Fibroblast of lung (primary cell): ENCODE results near the gene MAP3K1. TPM values are rescaled to one million over a fixed set of nuclear protein-coding genes. Genes with fewer than 3 reads are reported as not detected.

Experiments used
- DNase-seq, 2 donors: peaks; one replicate each; pipeline versions ENCODE4 v3.0.0 to v3.0.0-alpha.2; 2010; ENCODE audit warnings: low read depth in 2 of 2
- H2AFZ ChIP-seq: 2 replicates; pipeline ENCODE4 v1.5.1; 2012; ENCODE audit warnings: low read length, control low read depth, inconsistent platforms
- H3K27ac ChIP-seq: 2 replicates; pipeline ENCODE4 v1.5.1; 2011; ENCODE audit warnings: low read length, control low read depth; ENCODE audit not compliant: insufficient read depth
- H3K27me3 ChIP-seq: 2 replicates; pipeline ENCODE4 v1.5.1; 2011; ENCODE audit warnings: mild to moderate bottlenecking, low read length; ENCODE audit not compliant: control insufficient read depth, insufficient read depth
- H3K36me3 ChIP-seq: 2 replicates; pipeline ENCODE4 v1.5.1; 2011; ENCODE audit warnings: low read length; ENCODE audit not compliant: control insufficient read depth, insufficient read depth
- H3K4me1 ChIP-seq: 2 replicates; pipeline ENCODE4 v1.5.1; 2011; ENCODE audit warnings: low read length; ENCODE audit not compliant: control insufficient read depth, insufficient read depth; ENCODE audit errors: extremely low read depth
- H3K4me2 ChIP-seq: 2 replicates; pipeline ENCODE4 v1.5.1; 2011; ENCODE audit warnings: low read length, control low read depth; ENCODE audit not compliant: insufficient read depth; ENCODE audit errors: extremely low read depth
- H3K4me3 ChIP-seq, 4 experiments: fragments of 200-600 bp in 1 of 4; sonication (generic) in 1 of 4; replicated peaks in 1 of 4; 2 replicates each; pipeline ENCODE4 v1.5.1; 2011 to 2016; ENCODE audit warnings: low read length in 4 of 4, low read depth in 3 of 4, mild to moderate bottlenecking in 3 of 4, control low read depth in 2 of 4, inconsistent platforms in 1 of 4, mixed read lengths in 1 of 4; ENCODE audit not compliant: insufficient read depth in 1 of 4; ENCODE audit errors: control extremely low read depth in 1 of 4
- H3K79me2 ChIP-seq: 2 replicates; pipeline ENCODE4 v1.5.1; 2012; ENCODE audit warnings: mild to moderate bottlenecking, low read length, inconsistent platforms; ENCODE audit not compliant: control insufficient read depth, insufficient read depth
- H3K9ac ChIP-seq: 2 replicates; pipeline ENCODE4 v1.5.1; 2011; ENCODE audit warnings: mild to moderate bottlenecking, low read length, control low read depth; ENCODE audit not compliant: insufficient read depth
- H3K9me3 ChIP-seq: 2 replicates; pipeline ENCODE4 v1.5.1; 2012; ENCODE audit warnings: low read depth, low read length; ENCODE audit not compliant: control insufficient read depth, insufficient read depth
- H4K20me1 ChIP-seq: 2 replicates; pipeline ENCODE4 v1.5.1; 2011; ENCODE audit warnings: low read length; ENCODE audit not compliant: control insufficient read depth, insufficient read depth; ENCODE audit errors: extremely low read depth
- CTCF ChIP-seq, 2 donors: IDR thresholded peaks in 1 of 2; conservative IDR thresholded peaks in 1 of 2; 1 replicate in 1 of 2; 2 replicates in 1 of 2; pipeline ENCODE4 v1.5.1; 2011 to 2012; ENCODE audit warnings: low read length in 2 of 2, control low read depth in 1 of 2, inconsistent platforms in 1 of 2, low read depth in 1 of 2, mild to moderate bottlenecking in 1 of 2
- EZH2 ChIP-seq: IDR thresholded peaks from 2 replicates; pipeline ENCODE4 v1.5.1; 2012; ENCODE audit warnings: low read length, control low read depth, mild to moderate bottlenecking; ENCODE audit errors: missing control alignments
- polyA plus RNA-seq, 2 donors: library from polyadenylated mRNA; depleted of rRNA in 1 of 2; stranded (reverse) in 1 of 2; unstranded in 1 of 2; fragments of >200 nt; gene quantifications; 2 replicates each; pipeline ENCODE4 v1.2.1, GENCODE V29; 2011 to 2012; ENCODE audit warnings: missing spikeins in 1 of 2
- total RNA-seq: library from RNA; depleted of rRNA; stranded (reverse); fragments of >200 nt; gene quantifications from 2 replicates; pipeline ENCODE4 v1.2.1, GENCODE V29; 2014

MAP3K1 gene
- total and polyA plus RNA-seq, 2 donors (not counting 1 experiment from before 2014, with no cell fraction given) = 5.3 to 6.8 TPM

- peaks cover 4% of the 10 kb centered on the region for H3K36me3 ChIP-seq
- H2AFZ ChIP-seq = no peak overlapping the region
- H3K9me3 ChIP-seq = no peaks in the 10 kb centered on the region
- no peak overlapping the region for H3K4me3 ChIP-seq
- H3K9ac ChIP-seq = no peak overlapping the region
- no peak overlapping the region for H3K4me2 ChIP-seq
- no peaks in the 10 kb centered on the region for H3K4me1 ChIP-seq
- no peak for DNase-seq
- H4K20me1 ChIP-seq = no peaks in the 10 kb centered on the region
- no peaks in the 10 kb centered on the region for H3K79me2 ChIP-seq
- no peak overlapping the region for H3K27ac ChIP-seq
- no peak for TF ChIP-seq EZH2
- TF ChIP-seq CTCF (conservative IDR thresholded peaks at IDR 0.05 in 1 of 2, IDR thresholded peaks at IDR 0.05 in 1 of 2; ENCODE audit: low read depth in 1 of 2, low read length in 2 of 2) = no peak
- H3K27me3 ChIP-seq = no peaks in the 10 kb centered on the region
These were observed 78.1 kb downstream of the MAP3K1 start for GRCh38 chr5:56893251-56893951.

- Histone ChIP-seq H3K27me3 (no peaks in the 10 kb centered on the region), H3K4me3 (no peak overlapping the region), H3K36me3 (peaks cover 4% of the 10 kb centered on the region), H3K79me2 (no peaks in the 10 kb centered on the region), H2AFZ (no peak overlapping the region), H3K9me3 (no peaks in the 10 kb centered on the region), H3K4me2 (no peak overlapping the region), H3K9ac (no peak overlapping the region), H4K20me1 (no peaks in the 10 kb centered on the region), H3K27ac (no peak overlapping the region), H3K4me1 (peaks cover 2% of the 10 kb centered on the region)
- no peak for TF ChIP-seq EZH2
- no peak for TF ChIP-seq CTCF (conservative IDR thresholded peaks at IDR 0.05 in 1 of 2, IDR thresholded peaks at IDR 0.05 in 1 of 2; ENCODE audit: low read depth in 1 of 2, low read length in 2 of 2)
- no peak for DNase-seq
These were observed 81.4 kb downstream of the MAP3K1 start for GRCh38 chr5:56896763-56897162.

GRCh38 chr5:56898213-56898612, 82.9 kb downstream of the MAP3K1 start:
- Histone ChIP-seq H3K4me2 (no peak overlapping the region), H3K4me3 (no peak overlapping the region), H3K9ac (no peak overlapping the region), H3K27ac (no peak overlapping the region), H3K36me3 (peaks cover 3% of the 10 kb centered on the region), H4K20me1 (no peaks in the 10 kb centered on the region), H2AFZ (no peak overlapping the region), H3K4me1 (peaks cover 2% of the 10 kb centered on the region), H3K27me3 (no peaks in the 10 kb centered on the region), H3K79me2 (no peaks in the 10 kb centered on the region), H3K9me3 (no peaks in the 10 kb centered on the region)
- no peak for TF ChIP-seq CTCF (conservative IDR thresholded peaks at IDR 0.05 in 1 of 2, IDR thresholded peaks at IDR 0.05 in 1 of 2; ENCODE audit: low read depth in 1 of 2, low read length in 2 of 2)
- TF ChIP-seq EZH2 = no peak
- no peak for DNase-seq
